ENCODE results near the gene RAD51B.
"Not testable (repeated sequence)": the region's sequence is repeated elsewhere in the genome, so short reads cannot be mapped to it uniquely, and the experiment has no call there.

RAD51B gene

GRCh38 chr14:68041876-68042354, 222.3 kb downstream of the RAD51B start:
- H3K4me3 ChIP-seq (ENCODE audit: low read depth, low read length): no peak overlapping the region
- DNase-seq (ENCODE audit: low read depth): no peak

DNA sequence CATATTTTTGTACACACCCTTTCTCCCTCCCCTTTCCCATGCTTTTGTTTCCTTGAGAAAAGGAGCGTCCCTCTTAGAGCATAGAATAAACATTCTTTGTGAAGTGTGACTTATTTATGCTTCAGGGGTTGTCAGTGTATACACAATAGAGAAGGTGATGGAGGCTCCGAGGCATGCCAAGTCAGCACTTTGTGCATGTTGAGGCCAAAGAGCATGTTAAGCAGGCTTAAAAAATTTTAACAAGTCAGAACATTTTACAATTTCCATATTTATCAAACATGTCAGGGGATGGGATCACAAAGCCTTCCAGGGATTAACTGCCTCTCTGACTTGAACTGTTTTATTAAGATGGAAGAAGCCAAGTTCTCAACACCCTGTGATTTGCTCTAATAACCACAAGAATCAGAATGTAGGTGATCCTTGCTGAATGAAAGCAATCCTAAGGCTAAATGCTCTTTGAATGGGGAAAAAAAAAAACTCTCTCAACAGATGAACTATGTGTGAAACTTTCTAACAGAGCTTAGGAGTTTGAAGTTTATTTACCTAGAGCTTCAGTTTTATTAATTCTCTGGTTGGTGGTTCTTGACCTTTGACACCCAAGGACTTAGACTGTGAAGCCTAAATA, 223.1 kb downstream of the RAD51B start:
- no peak for DNase-seq (ENCODE audit: low read depth)
- H3K4me3 ChIP-seq (ENCODE audit: low read depth, low read length): no peak overlapping the region
- TF ChIP-seq, protein P1, sequence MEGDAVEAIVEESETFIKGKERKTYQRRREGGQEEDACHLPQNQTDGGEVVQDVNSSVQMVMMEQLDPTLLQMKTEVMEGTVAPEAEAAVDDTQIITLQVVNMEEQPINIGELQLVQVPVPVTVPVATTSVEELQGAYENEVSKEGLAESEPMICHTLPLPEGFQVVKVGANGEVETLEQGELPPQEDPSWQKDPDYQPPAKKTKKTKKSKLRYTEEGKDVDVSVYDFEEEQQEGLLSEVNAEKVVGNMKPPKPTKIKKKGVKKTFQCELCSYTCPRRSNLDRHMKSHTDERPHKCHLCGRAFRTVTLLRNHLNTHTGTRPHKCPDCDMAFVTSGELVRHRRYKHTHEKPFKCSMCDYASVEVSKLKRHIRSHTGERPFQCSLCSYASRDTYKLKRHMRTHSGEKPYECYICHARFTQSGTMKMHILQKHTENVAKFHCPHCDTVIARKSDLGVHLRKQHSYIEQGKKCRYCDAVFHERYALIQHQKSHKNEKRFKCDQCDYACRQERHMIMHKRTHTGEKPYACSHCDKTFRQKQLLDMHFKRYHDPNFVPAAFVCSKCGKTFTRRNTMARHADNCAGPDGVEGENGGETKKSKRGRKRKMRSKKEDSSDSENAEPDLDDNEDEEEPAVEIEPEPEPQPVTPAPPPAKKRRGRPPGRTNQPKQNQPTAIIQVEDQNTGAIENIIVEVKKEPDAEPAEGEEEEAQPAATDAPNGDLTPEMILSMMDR (IDR thresholded peaks at IDR 0.05; ENCODE audit: low read depth, low read length, missing control alignments): no peak

More at GRCh38 chr14:68041876-68042354, 222.3 kb downstream of the RAD51B start:
- TF ChIP-seq, protein P1 (IDR thresholded peaks at IDR 0.05; ENCODE audit: low read depth, low read length, missing control alignments): no peak

- no peak overlapping the region for H3K4me3 ChIP-seq (ENCODE audit: low read depth, low read length)
- TF ChIP-seq, protein P1 (IDR thresholded peaks at IDR 0.05; ENCODE audit: low read depth, low read length, missing control alignments): no peak
- no peak for DNase-seq (ENCODE audit: low read depth)
These were observed 224.2 kb downstream of the RAD51B start for GRCh38 chr14:68043752-68044151.

- TF ChIP-seq, protein P1 (IDR thresholded peaks at IDR 0.05; ENCODE audit: low read depth, low read length, missing control alignments): no peak
These were observed 228.3 kb downstream of the RAD51B start for GRCh38 chr14:68047906-68048305.

GRCh38 chr14:68048815-68049214, 229.2 kb downstream of the RAD51B start:
- H3K4me3 ChIP-seq (ENCODE audit: low read depth, low read length); DNase-seq (ENCODE audit: low read depth): not testable (repeated sequence)

More at GRCh38 chr14:68047906-68048305, 228.3 kb downstream of the RAD51B start:
- no peak for DNase-seq (ENCODE audit: low read depth)
- no peak overlapping the region for H3K4me3 ChIP-seq (ENCODE audit: low read depth, low read length)

DNA sequence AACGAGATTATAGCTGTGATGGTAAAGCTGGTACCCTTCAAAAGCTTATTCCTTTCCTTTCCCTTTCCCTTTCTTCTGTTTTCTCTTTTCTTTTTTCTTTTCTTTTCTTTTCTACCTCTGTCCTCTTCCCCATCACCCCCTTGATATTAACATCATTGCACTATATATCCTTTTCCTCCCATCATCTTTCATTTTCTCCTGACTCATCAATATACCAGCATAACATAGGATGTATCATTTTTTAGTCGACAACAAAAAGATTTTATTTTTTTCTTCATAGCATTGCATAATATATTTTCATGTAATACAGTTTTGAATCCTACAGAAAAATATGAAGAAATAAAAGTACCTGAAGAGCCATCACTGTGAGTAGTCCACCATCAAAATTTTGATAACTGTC, 230.6 kb downstream of the RAD51B start:
- no peak for DNase-seq (ENCODE audit: low read depth)
- TF ChIP-seq, protein P1 (IDR thresholded peaks at IDR 0.05; ENCODE audit: low read depth, low read length, missing control alignments): no peak
- H3K4me3 ChIP-seq (ENCODE audit: low read depth, low read length): no peak overlapping the region

- H3K4me3 ChIP-seq (ENCODE audit: low read depth, low read length): no peak overlapping the region
- DNase-seq (ENCODE audit: low read depth): no peak
- TF ChIP-seq, protein P1 (IDR thresholded peaks at IDR 0.05; ENCODE audit: low read depth, low read length, missing control alignments): no peak
These were observed 231.6 kb downstream of the RAD51B start for GRCh38 chr14:68051146-68051545.
